HEK293T (cell line): ENCODE data around the gene EXOC7.

Source experiments
- CTCF ChIA-PET: fragments of 350-600 bp; formaldehyde crosslinking; extraction: SDS; loops from one replicate; lab custom pipeline; 2021; ENCODE audit warnings: antibody characterized with exemption, inconsistent platforms; lab: Yijun Ruan, JAX
- POLR2A ChIA-PET: fragments of 350-600 bp; formaldehyde crosslinking; extraction: SDS; loops from one replicate; lab custom pipeline; 2020; ENCODE audit warnings: antibody characterized with exemption, inconsistent platforms; lab: Yijun Ruan, JAX
- DNase-seq: peaks from one replicate; pipeline ENCODE4 v3.0.0; 2012; ENCODE audit warnings: mixed read lengths; ENCODE audit errors: extremely low spot score
- ARNT ChIP-seq: fragments of 450-650 bp; IDR thresholded peaks from 2 replicates; pipeline ENCODE4 v1.6.1; 2017; ENCODE audit warnings: mild to moderate bottlenecking
- BHLHE40 ChIP-seq: fragments of 450-650 bp; IDR thresholded peaks from 2 replicates; pipeline ENCODE4 v1.6.1; 2016; ENCODE audit warnings: mild to moderate bottlenecking, moderate library complexity, borderline replicate concordance
- CTBP1 ChIP-seq: fragments of 450-650 bp; IDR thresholded peaks from 2 replicates; pipeline ENCODE4 v1.6.1; 2016; ENCODE audit warnings: borderline replicate concordance
- ELF4 ChIP-seq: fragments of 450-650 bp; IDR thresholded peaks from 2 replicates; pipeline ENCODE4 v1.6.1; 2017; ENCODE audit warnings: antibody characterized with exemption
- FOXA1 ChIP-seq: fragments of 450-650 bp; IDR thresholded peaks from 2 replicates; pipeline ENCODE4 v1.6.1; 2016; ENCODE audit warnings: mild to moderate bottlenecking
- FOXK2 ChIP-seq: fragments of 450-650 bp; IDR thresholded peaks from 2 replicates; pipeline ENCODE4 v1.6.1; 2016; ENCODE audit warnings: mild to moderate bottlenecking
- FOXM1 ChIP-seq: fragments of 450-650 bp; IDR thresholded peaks from 2 replicates; pipeline ENCODE4 v1.6.1; 2017; ENCODE audit warnings: mild to moderate bottlenecking, borderline replicate concordance
- HDGF ChIP-seq: fragments of 450-650 bp; IDR thresholded peaks from 2 replicates; pipeline ENCODE4 v1.6.1; 2017; ENCODE audit warnings: antibody characterized with exemption, borderline replicate concordance
- L3MBTL2 ChIP-seq: fragments of 450-650 bp; conservative IDR thresholded peaks from 2 replicates; pipeline ENCODE4 v1.6.1; 2016; ENCODE audit warnings: mild to moderate bottlenecking
- LEF1 ChIP-seq: fragments of 450-650 bp; IDR thresholded peaks from 2 replicates; pipeline ENCODE4 v1.6.1; 2017; ENCODE audit warnings: mild to moderate bottlenecking, borderline replicate concordance
- NFRKB ChIP-seq: fragments of 450-650 bp; IDR thresholded peaks from 2 replicates; pipeline ENCODE4 v1.6.1; 2016; ENCODE audit warnings: mild to moderate bottlenecking, moderate library complexity
- PKNOX1 ChIP-seq: fragments of 450-650 bp; IDR thresholded peaks from 2 replicates; pipeline ENCODE4 v1.6.1; 2016
- SP1 ChIP-seq: fragments of 450-650 bp; IDR thresholded peaks from 2 replicates; pipeline ENCODE4 v1.6.1; 2017
- SUZ12 ChIP-seq: fragments of 450-650 bp; IDR thresholded peaks from 2 replicates; pipeline ENCODE4 v1.6.1; 2016; ENCODE audit warnings: mild to moderate bottlenecking
- TARDBP ChIP-seq: fragments of 450-650 bp; IDR thresholded peaks from 2 replicates; pipeline ENCODE4 v1.6.1; 2016
- ZNF384 ChIP-seq: fragments of 450-650 bp; IDR thresholded peaks from 2 replicates; pipeline ENCODE4 v1.6.1; 2016

The EXOC7 gene

GRCh38 chr17:76132574-76133338, 29.2 kb upstream of the EXOC7 start:
- POLR2A ChIA-PET, result interaction anchor here (0.8 to 1.0 kb wide), 2 partner anchors 8 to 9 kb away, joined by 3 to 4 read pairs; partner anchors contain the start of gene FOXJ1
- no peak for DNase-seq
- TF ChIP-seq SP1 (no peak), BHLHE40 (no peak), FOXA1 (no peak), SUZ12 (no peak), PKNOX1 (no peak), ZNF384 (no peak), NFRKB (no peak), ARNT (no peak), LEF1 (no peak), L3MBTL2 (no peak)
- CTCF ChIA-PET, result interaction anchor here (0.9 to 1.2 kb wide), 3 partner anchors 11 to 147 kb away, joined by 3 to 5 read pairs (median 5); no protein-coding TSS in a partner anchor

GRCh38 chr17:76131692-76132573, 28.3 kb upstream of the EXOC7 start:
- POLR2A ChIA-PET, result no interaction called here
- CTCF ChIA-PET, result no interaction called here
- TF ChIP-seq SUZ12, result no peak
- TF ChIP-seq FOXK2, result no peak
- no peak for TF ChIP-seq FOXA1
- no peak for TF ChIP-seq L3MBTL2
- no peak for TF ChIP-seq HDGF
- TF ChIP-seq ELF4, result no peak
- TF ChIP-seq ARNT, result no peak
- no peak for TF ChIP-seq FOXM1
- no peak for TF ChIP-seq CTBP1
- TF ChIP-seq TARDBP, result no peak
- TF ChIP-seq SP1, result no peak
- no peak for TF ChIP-seq BHLHE40
- TF ChIP-seq NFRKB, result no peak
- TF ChIP-seq ZNF384, result no peak
- no peak for TF ChIP-seq PKNOX1
- no peak for DNase-seq

- POLR2A ChIA-PET, result interaction anchor here (1.1 to 1.2 kb wide), 2 partner anchors 10 to 134 kb away, joined by 3 read pairs; partner anchors contain the start of genes FOXJ1 and UBALD2
- TF ChIP-seq NFRKB (no peak), FOXK2 (no peak), L3MBTL2 (no peak), HDGF (no peak), ARNT (no peak), TARDBP (no peak), SP1 (no peak), BHLHE40 (no peak), SUZ12 (no peak), FOXM1 (no peak)
Observed at GRCh38 chr17:76131051-76131691, 27.6 kb upstream of the EXOC7 start.

GRCh38 chr17:76130473-76130872, 26.9 kb upstream of the EXOC7 start:
- no peak for DNase-seq
- CTCF ChIA-PET, result interaction anchor here (0.5 to 0.7 kb wide), 2 partner anchors 52 to 149 kb away, joined by 4 to 5 read pairs; no protein-coding TSS in a partner anchor
- POLR2A ChIA-PET, result interaction anchor here (1.1 to 1.2 kb wide), 2 partner anchors 11 to 134 kb away, joined by 3 read pairs; partner anchors contain the start of genes FOXJ1 and UBALD2
- no peak for TF ChIP-seq SP1
- no peak for TF ChIP-seq FOXK2
- TF ChIP-seq TARDBP, result no peak
- no peak for TF ChIP-seq SUZ12
- no peak for TF ChIP-seq ZNF384
- TF ChIP-seq BHLHE40, result no peak
- TF ChIP-seq L3MBTL2, result no peak
- no peak for TF ChIP-seq LEF1

More at GRCh38 chr17:76131051-76131691, 27.6 kb upstream of the EXOC7 start:
- CTCF ChIA-PET, result no interaction called here
- DNase-seq, result no peak

GRCh38 chr17:76125922-76126321, 22.3 kb upstream of the EXOC7 start:
- POLR2A ChIA-PET, result no interaction called here

GRCh38 chr17:76125391-76125675, 21.7 kb upstream of the EXOC7 start:
- ChIA-PET CTCF (interaction anchor here (0.6 to 2.9 kb wide), 11 partner anchors 9 to 275 kb away, joined by 3 to 26 read pairs (median 4); partner anchors contain the start of gene FOXJ1), POLR2A (no interaction called here)
- TF ChIP-seq CTBP1 (no peak), PKNOX1 (no peak), ARNT (no peak), LEF1 (no peak), FOXK2 (no peak), HDGF (no peak), NFRKB (no peak), SP1 (no peak), FOXA1 (no peak), L3MBTL2 (no peak)
- no peak for DNase-seq

More at GRCh38 chr17:76125922-76126321, 22.3 kb upstream of the EXOC7 start:
- no peak for TF ChIP-seq FOXA1
- CTCF ChIA-PET, result interaction anchor here (0.6 to 2.9 kb wide), 9 partner anchors 53 to 236 kb away, joined by 3 to 26 read pairs (median 3); no protein-coding TSS in a partner anchor
- no peak for DNase-seq
